Suprapubic skin (tissue), 4 donors: Measurements from ENCODE around the gene MTG2. TPM values are rescaled to one million over a fixed set of nuclear protein-coding genes. Genes with fewer than 3 reads are reported as not detected.

Experiments used
- DNase-seq, 2 donors: peaks; one replicate each; pipeline ENCODE4 v3.0.0-alpha.2; 2019; ENCODE audit warnings: low spot score in 2 of 2
- H3K27ac ChIP-seq: fragments of 200-600 bp; sonication (generic); one replicate; pipeline ENCODE4 v1.5.1; 2019
- H3K27me3 ChIP-seq: fragments of 200-600 bp; sonication (generic); one replicate; pipeline ENCODE4 v1.5.1; 2019
- H3K36me3 ChIP-seq: fragments of 200-600 bp; sonication (generic); one replicate; pipeline ENCODE4 v1.5.1; 2019
- H3K4me1 ChIP-seq: fragments of 200-600 bp; sonication (generic); one replicate; pipeline ENCODE4 v1.5.1; 2019
- H3K4me3 ChIP-seq: fragments of 200-600 bp; sonication (generic); one replicate; pipeline ENCODE4 v1.5.1; 2019; ENCODE audit warnings: mild to moderate bottlenecking
- H3K9me3 ChIP-seq: fragments of 200-600 bp; sonication (generic); one replicate; pipeline ENCODE4 v1.5.1; 2019
- EP300 ChIP-seq: sonication (generic); formaldehyde crosslinking; IDR thresholded peaks from one replicate; pipeline ENCODE4 v1.6.1; 2017; ENCODE audit warnings: antibody characterized with exemption
- POLR2A ChIP-seq, 2 donors: fragments of 450-650 bp; IDR thresholded peaks; one replicate each; pipeline ENCODE4 v1.6.1; 2017; ENCODE audit warnings: antibody characterized with exemption in 2 of 2, mild to moderate bottlenecking in 2 of 2, moderate library complexity in 2 of 2
- POLR2AphosphoS5 ChIP-seq, 3 donors: sonication (generic); formaldehyde crosslinking; IDR thresholded peaks; one replicate each; pipeline ENCODE4 v1.6.1; 2017; ENCODE audit warnings: antibody characterized with exemption in 3 of 3
- WGBS: methylation state at CpG from one replicate; pipeline ENCODE4 v1.1.5; 2018; 5-methylcytosine and 5-hydroxymethylcytosine counted together
- total RNA-seq, 4 donors: library from RNA; depleted of rRNA; stranded (reverse); fragments of >200 nt; gene quantifications; one replicate each; pipeline ENCODE4 v1.1.0, GENCODE V29; 2016
- TF ChIP-seq, protein P1 (sequence below), 2 donors: fragments of 200-600 bp in 1 of 2; fragments of 450-650 bp in 1 of 2; sonication (generic) in 1 of 2; IDR thresholded peaks; one replicate each; pipeline ENCODE4 v1.5.1; 2016 to 2019; ENCODE audit warnings: antibody characterized with exemption in 2 of 2, mild to moderate bottlenecking in 1 of 2, moderate library complexity in 1 of 2

Gene MTG2
- total RNA-seq, 4 donors from 2014 or later: 19.1 to 43.0 (median 30.3) TPM

DNA sequence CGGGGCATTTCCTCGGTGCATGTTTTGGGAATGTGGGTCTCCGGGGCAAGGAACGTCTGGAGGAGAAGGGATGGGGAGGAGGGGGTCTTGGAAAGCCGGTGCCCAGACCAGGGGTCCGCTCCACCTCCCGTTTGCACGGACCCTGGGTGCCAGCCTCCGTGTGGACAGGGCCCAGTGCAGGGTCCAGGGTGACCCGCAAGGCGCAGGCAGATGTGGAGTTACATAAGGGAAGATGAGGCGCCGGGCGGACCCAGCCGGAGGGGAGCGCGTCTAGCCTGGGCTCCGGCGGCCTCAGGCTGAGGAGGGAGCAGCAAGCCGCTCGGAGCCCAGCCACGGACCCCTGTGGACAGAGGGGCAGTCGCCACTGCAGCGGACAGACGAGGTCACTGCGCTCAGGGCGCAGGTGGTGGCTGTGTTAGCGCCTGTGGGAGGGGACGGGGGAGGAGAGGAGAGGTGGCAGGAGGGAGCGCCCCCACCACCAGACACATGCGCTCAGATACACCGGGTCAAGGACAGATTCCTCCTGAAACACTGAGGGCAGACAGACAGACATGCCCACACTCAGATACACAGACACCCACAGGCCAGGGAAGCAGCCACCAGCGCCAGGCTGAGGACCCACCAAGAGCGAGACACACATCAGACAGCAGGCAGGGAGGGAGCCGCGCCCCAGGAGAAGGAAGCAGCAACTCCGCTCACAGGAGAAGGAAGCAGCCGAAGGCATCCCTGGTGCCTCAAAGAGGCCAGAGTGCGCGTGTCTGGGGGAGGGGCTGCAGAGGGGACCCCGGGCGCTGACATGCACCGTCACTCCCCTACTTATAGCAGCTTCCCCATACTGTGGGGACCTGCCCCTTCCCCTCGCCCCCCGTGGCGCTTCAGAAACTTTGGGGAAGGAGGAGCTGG lies 38.1 kb downstream of the MTG2 start:
- DNase-seq: no peak
- H3K27ac ChIP-seq: no peak overlapping the region
- H3K4me1 ChIP-seq: peaks cover 25% of the 10 kb centered on the region
- H3K9me3 ChIP-seq: no peaks in the 10 kb centered on the region
- peaks cover 96% of the 10 kb centered on the region for H3K27me3 ChIP-seq
- H3K36me3 ChIP-seq: no peaks in the 10 kb centered on the region
- peak overlapping the region; percentile 44 for H3K4me3 ChIP-seq
- TF ChIP-seq POLR2AphosphoS5 (IDR thresholded peaks at IDR 0.05): no peak
- no peak for TF ChIP-seq POLR2A (IDR thresholded peaks at IDR 0.05)
- TF ChIP-seq EP300: no peak
- TF ChIP-seq, protein P1, sequence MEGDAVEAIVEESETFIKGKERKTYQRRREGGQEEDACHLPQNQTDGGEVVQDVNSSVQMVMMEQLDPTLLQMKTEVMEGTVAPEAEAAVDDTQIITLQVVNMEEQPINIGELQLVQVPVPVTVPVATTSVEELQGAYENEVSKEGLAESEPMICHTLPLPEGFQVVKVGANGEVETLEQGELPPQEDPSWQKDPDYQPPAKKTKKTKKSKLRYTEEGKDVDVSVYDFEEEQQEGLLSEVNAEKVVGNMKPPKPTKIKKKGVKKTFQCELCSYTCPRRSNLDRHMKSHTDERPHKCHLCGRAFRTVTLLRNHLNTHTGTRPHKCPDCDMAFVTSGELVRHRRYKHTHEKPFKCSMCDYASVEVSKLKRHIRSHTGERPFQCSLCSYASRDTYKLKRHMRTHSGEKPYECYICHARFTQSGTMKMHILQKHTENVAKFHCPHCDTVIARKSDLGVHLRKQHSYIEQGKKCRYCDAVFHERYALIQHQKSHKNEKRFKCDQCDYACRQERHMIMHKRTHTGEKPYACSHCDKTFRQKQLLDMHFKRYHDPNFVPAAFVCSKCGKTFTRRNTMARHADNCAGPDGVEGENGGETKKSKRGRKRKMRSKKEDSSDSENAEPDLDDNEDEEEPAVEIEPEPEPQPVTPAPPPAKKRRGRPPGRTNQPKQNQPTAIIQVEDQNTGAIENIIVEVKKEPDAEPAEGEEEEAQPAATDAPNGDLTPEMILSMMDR (IDR thresholded peaks at IDR 0.05): no peak
- 6% methylated on average over 14 of the region's 46 CpGs for WGBS

DNA sequence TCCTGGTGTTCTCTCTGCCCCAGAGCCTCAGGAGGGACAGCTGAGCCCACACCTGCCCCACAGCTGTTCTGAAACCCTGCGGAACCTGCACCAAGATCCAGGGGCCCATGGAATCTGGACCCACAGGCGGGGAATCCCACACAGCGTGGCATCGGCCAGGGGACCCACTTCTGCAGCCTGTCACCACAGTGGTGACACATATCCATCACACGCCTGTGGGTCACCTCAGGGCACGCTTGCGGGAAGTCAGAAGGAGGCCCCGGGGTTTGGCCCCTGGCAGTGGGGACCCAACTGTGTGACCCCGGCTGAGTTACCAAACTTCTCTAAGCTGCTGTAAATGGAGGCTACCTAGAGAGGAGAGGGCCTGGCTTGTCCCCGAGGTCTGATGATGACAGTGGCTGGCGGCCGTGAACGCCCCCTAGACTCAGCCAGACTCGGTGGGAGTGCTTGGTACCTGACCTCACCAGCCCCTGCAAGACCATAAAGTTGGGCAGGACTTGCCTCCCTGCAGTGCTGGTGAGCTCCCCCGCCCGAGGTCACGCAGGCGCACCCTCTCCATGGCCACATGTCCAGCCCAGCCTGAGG lies 39.5 kb downstream of the MTG2 start:
- no peak for DNase-seq
- no peaks in the 10 kb centered on the region for H3K36me3 ChIP-seq
- no peak for TF ChIP-seq POLR2AphosphoS5 (IDR thresholded peaks at IDR 0.05)
- TF ChIP-seq, protein P1 (IDR thresholded peaks at IDR 0.05): no peak
- no peak for TF ChIP-seq POLR2A (IDR thresholded peaks at IDR 0.05)
- TF ChIP-seq EP300: no peak
- H3K4me3 ChIP-seq: no peak overlapping the region
- H3K27ac ChIP-seq: no peak overlapping the region
- H3K9me3 ChIP-seq: no peaks in the 10 kb centered on the region
- WGBS: 82% methylated on average over 7 of the region's 18 CpGs
- peaks cover 94% of the 10 kb centered on the region for H3K27me3 ChIP-seq
- H3K4me1 ChIP-seq: peaks cover 33% of the 10 kb centered on the region

DNA sequence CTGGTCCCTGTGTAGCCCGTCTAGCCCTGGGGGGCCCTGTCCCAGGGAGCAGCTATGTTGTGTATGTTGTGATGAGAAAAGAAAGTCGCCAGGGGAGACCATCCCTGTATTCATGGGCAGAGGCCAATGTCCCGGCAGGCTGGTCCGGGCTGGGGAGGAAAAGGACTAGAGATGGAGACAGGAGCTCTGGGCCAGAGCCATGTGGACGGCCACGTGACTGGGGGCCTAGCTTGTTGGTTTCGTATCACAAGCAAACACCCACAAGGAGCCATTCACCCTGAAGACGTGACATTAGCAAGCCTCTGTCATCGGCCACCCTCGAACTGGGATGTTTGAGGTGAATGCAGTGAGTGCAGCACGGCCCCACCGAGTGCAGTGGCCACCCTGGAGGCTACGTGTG lies 40.1 kb downstream of the MTG2 start:
- DNase-seq: no peak
- Histone ChIP-seq H3K4me3 (no peak overlapping the region), H3K4me1 (peaks cover 37% of the 10 kb centered on the region), H3K36me3 (no peaks in the 10 kb centered on the region), H3K27me3 (peaks cover 92% of the 10 kb centered on the region), H3K9me3 (no peaks in the 10 kb centered on the region), H3K27ac (no peak overlapping the region)
- TF ChIP-seq EP300 (no peak), POLR2AphosphoS5 (IDR thresholded peaks at IDR 0.05) (no peak)
- TF ChIP-seq, protein P1 (IDR thresholded peaks at IDR 0.05): no peak
- 82% methylated on average over 7 of the region's 13 CpGs for WGBS

DNA sequence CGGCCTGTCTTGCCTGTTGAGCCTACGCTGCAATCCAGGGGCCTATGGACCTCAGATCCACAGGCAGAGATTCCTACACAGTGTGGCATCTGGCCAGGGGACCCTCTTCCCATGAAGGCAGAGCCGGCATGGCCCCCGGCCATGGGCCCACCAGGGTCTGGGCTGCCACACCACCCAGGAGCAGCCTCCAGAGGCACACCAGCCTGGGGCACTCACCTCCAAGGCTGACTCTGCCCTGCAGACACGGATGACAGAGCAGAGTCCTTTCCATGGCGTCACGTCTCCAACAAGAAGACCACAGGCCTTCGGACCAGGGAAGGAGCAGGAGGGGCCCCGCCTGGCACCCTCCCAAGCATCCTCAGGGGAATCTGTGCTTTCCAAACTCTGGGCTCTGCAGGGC lies 40.7 kb downstream of the MTG2 start:
- no peak overlapping the region for H3K4me3 ChIP-seq
- no peak for DNase-seq
- H3K4me1 ChIP-seq: peaks cover 41% of the 10 kb centered on the region
- no peaks in the 10 kb centered on the region for H3K9me3 ChIP-seq
- 82% methylated on average over 2 of the region's 9 CpGs for WGBS
- H3K27ac ChIP-seq: no peak overlapping the region
- H3K36me3 ChIP-seq: no peaks in the 10 kb centered on the region
- no peak for TF ChIP-seq EP300
- no peak for TF ChIP-seq POLR2A (IDR thresholded peaks at IDR 0.05)
- no peak for TF ChIP-seq POLR2AphosphoS5 (IDR thresholded peaks at IDR 0.05)
- TF ChIP-seq, protein P1 (IDR thresholded peaks at IDR 0.05): no peak
- H3K27me3 ChIP-seq: peaks cover 91% of the 10 kb centered on the region

DNA sequence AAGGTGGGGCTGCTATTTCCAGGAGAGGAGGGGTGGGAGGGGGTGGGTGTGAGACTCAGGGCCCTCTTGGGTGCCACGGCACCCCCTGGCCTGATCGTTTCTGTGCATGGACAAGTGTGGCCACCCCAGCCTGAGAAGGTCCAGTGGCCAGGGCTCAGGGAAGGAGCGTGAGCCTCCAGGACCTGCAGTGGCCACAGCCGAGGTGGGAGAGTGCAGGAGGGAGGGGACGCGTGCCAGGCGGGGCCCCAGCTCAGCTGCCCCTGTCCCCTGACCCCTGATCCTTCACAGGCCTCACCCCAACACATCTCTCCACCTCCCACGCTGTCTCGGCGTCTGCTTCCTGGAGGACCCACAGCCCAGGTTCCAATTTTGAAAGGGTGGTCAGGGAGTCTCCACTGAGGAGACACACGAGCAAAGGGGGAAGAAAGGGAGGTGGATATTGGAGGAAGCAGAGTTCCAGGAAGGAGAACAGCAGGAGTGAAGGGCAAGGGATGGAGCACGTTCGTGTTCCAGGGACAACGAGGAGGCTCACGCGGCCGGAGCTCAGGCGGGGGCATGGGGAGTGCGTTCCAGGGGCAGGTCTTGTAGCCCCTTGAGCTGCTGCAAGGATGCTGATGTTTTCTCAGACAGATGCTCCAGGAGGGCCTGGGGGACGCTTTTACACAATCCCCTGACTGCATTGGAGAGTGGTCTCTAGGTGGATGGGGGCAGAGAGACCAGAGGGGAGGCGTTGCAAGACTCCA lies 41.5 kb downstream of the MTG2 start:
- WGBS: 70% methylated on average over 20 of the region's 21 CpGs

More for the DNA sequence above, 41.5 kb downstream of the MTG2 start:
- Histone ChIP-seq H3K27me3 (peaks cover 84% of the 10 kb centered on the region), H3K4me1 (peaks cover 36% of the 10 kb centered on the region), H3K27ac (no peak overlapping the region), H3K4me3 (no peak overlapping the region), H3K9me3 (no peaks in the 10 kb centered on the region), H3K36me3 (no peaks in the 10 kb centered on the region)
- no peak for DNase-seq
- TF ChIP-seq POLR2A (IDR thresholded peaks at IDR 0.05): no peak
- TF ChIP-seq, protein P1 (IDR thresholded peaks at IDR 0.05): no peak
- no peak for TF ChIP-seq EP300
- TF ChIP-seq POLR2AphosphoS5 (IDR thresholded peaks at IDR 0.05): no peak
